GM12872 (cell line): ENCODE measurements around the gene FOXI3.

ENCODE experiments used
- TF ChIP-seq, protein P1 (sequence below): IDR thresholded peaks from 3 replicates; pipeline ENCODE4 v1.5.1; 2011; ENCODE audit warnings: low read depth, mild to moderate bottlenecking, low read length, moderate library complexity; ENCODE audit not compliant: insufficient read depth

The FOXI3 gene

DNA sequence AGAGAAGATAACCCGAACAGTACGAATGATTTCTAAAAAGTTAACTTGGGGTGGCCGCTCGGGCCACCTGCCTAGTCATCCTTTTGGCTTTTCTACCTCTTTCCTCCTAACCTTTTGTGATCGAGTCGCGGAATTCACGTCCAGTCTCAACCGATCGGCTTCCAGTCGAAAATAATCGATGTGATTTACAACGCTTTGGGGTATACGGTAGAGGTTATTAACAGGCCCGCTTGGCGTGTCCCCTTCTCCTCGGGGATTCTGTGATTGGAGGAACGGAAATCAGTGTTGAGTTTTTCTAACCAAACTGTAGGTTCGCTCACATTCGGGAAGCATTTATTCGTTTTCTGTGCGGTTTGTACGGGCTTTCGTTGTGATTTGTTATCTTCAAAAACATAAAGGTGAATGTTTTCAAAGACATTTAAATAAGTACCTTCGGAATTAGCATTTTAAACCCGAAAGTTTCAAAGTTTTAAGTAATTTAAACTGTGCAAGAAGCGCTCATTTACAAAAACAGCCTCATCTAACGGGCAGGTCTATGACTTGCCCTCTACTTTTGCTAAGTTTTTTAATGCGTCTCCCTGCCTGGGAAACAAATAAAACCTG is 588 bp upstream of the FOXI3 start:
- TF ChIP-seq, protein P1, sequence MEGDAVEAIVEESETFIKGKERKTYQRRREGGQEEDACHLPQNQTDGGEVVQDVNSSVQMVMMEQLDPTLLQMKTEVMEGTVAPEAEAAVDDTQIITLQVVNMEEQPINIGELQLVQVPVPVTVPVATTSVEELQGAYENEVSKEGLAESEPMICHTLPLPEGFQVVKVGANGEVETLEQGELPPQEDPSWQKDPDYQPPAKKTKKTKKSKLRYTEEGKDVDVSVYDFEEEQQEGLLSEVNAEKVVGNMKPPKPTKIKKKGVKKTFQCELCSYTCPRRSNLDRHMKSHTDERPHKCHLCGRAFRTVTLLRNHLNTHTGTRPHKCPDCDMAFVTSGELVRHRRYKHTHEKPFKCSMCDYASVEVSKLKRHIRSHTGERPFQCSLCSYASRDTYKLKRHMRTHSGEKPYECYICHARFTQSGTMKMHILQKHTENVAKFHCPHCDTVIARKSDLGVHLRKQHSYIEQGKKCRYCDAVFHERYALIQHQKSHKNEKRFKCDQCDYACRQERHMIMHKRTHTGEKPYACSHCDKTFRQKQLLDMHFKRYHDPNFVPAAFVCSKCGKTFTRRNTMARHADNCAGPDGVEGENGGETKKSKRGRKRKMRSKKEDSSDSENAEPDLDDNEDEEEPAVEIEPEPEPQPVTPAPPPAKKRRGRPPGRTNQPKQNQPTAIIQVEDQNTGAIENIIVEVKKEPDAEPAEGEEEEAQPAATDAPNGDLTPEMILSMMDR = no peak

- TF ChIP-seq, protein P1 = no peak
Measured at GRCh38 chr2:88451811-88452564, 505 bp downstream of the FOXI3 start.

DNA sequence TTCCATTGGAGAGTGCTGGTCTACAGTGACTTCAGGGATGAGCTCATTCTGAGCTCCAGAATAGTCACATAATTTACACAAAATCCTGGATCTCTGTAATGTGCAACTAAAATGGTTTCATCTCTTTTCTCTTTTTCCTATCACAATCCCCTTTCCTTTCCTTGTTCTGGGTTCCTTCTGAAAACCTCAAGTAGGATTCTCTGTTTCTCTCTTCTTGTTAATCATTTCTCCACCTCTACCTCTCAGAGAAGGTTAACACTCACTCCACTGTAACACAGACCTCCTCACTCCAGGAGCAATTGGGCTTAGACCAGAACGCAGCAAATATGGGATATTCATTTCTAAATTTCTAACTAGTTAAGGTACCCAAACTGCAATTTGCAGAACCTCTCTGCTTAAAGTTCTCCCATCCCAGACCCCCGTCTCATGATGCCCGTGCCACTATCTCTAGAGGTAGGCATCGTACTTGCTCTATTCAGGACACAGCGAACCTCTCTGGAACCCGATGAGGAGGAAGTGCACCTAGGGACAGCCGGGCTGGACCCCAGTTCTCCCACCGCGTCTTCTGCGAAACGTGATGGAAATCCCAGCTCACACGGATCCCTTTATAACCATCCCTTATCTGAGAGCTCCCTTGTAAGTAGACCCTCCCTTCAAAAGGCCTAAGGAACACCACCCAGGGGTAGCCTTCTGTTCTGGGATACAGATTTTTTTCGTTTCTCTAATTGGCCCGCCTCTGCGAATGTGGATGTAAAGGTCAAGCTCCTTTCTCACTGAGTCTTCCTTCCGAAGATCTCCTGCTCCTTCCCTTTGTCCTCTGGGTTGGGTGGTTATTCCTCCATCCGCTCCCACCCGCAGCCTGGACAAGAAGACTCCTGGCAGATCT is 1.3 kb downstream of the FOXI3 start:
- TF ChIP-seq, protein P1 = no peak

- TF ChIP-seq, protein P1 = no peak
Measured at GRCh38 chr2:88450186-88450585, 2.3 kb downstream of the FOXI3 start.

GRCh38 chr2:88448248-88448647 is 4.2 kb downstream of the FOXI3 start:
- TF ChIP-seq, protein P1 = peak; percentile 4; the same call in 1 of the 3 replicates

- TF ChIP-seq, protein P1 = no peak
Measured at GRCh38 chr2:88443353-88443938, 9.0 kb downstream of the FOXI3 start.

- TF ChIP-seq, protein P1 = no peak
Measured at GRCh38 chr2:88442473-88442872, 10.0 kb downstream of the FOXI3 start.
